Uterus (tissue), 2 donors: ENCODE results near the gene PDCD1.

ENCODE experiments used
- CTCF ChIP-seq, 4 experiments: fragments of 200-600 bp in 2 of 4; fragments of 450-650 bp in 2 of 4; sonication (generic) in 2 of 4; IDR thresholded peaks; one replicate each; pipeline ENCODE4 v1.5.1; 2016 to 2019; ENCODE audit warnings: antibody characterized with exemption in 4 of 4, mild to moderate bottlenecking in 2 of 4, moderate library complexity in 1 of 4
- POLR2A ChIP-seq, 2 donors: fragments of 450-650 bp; IDR thresholded peaks; one replicate each; pipeline ENCODE4 v1.6.1; 2016; ENCODE audit warnings: antibody characterized with exemption in 2 of 2, mild to moderate bottlenecking in 1 of 2, moderate library complexity in 1 of 2

- TF ChIP-seq CTCF (IDR thresholded peaks at IDR 0.05) (no peak), POLR2A (IDR thresholded peaks at IDR 0.05) (no peak)
Observed at GRCh38 chr2:241863536-241863954, 4.9 kb upstream of the PDCD1 start.
